Endodermal cell (in vitro differentiated cells): ENCODE results near the gene BRSK2. TPM values are rescaled to one million over a fixed set of nuclear protein-coding genes. Genes with fewer than 3 reads are reported as not detected.
"Not testable (repeated sequence)": the region's sequence is repeated elsewhere in the genome, so short reads cannot be mapped to it uniquely, and the experiment has no call there.

Experiments used
- DNase-seq: peaks from one replicate; pipeline ENCODE4 v3.0.0-alpha.2; 2017
- H3K27ac ChIP-seq: 2 replicates; pipeline ENCODE4 v1.5.1; 2013; ENCODE audit warnings: mild to moderate bottlenecking, low read depth, low read length, moderate library complexity
- H3K27me3 ChIP-seq: 2 replicates; pipeline ENCODE4 v1.6.1; 2013; ENCODE audit warnings: mild to moderate bottlenecking, low read length, moderate library complexity; ENCODE audit not compliant: insufficient read depth, control insufficient read depth, poor library complexity, severe bottlenecking
- H3K36me3 ChIP-seq: 2 replicates; pipeline ENCODE4 v1.7.0; 2013; ENCODE audit warnings: mild to moderate bottlenecking, low read length, moderate library complexity; ENCODE audit not compliant: control insufficient read depth, insufficient read depth
- H3K4me1 ChIP-seq: one replicate; pipeline ENCODE4 v1.7.0; 2013; ENCODE audit warnings: low read length; ENCODE audit not compliant: control insufficient read depth, insufficient read depth
- H3K4me3 ChIP-seq: 2 replicates; pipeline ENCODE4 v1.5.1; 2013; ENCODE audit warnings: mild to moderate bottlenecking, low read length, moderate library complexity
- H3K9ac ChIP-seq: 2 replicates; pipeline ENCODE4 v1.6.1; 2013; ENCODE audit warnings: mild to moderate bottlenecking, low read length, moderate library complexity; ENCODE audit not compliant: poor library complexity, severe bottlenecking; ENCODE audit errors: extremely low read depth
- H3K9me3 ChIP-seq: 2 replicates; pipeline ENCODE4 v1.6.1; 2013; ENCODE audit warnings: mild to moderate bottlenecking, low read length, moderate library complexity; ENCODE audit not compliant: control insufficient read depth
- H3K27ac Mint-ChIP-seq: 2 replicates; pipeline ENCODE4 v1.8.0; 2020; ENCODE audit warnings: mixed read lengths
- H3K27me3 Mint-ChIP-seq: 2 replicates; pipeline ENCODE4 v1.8.0; 2021; ENCODE audit warnings: mild to moderate bottlenecking, mixed read lengths; ENCODE audit not compliant: insufficient read depth
- H3K36me3 Mint-ChIP-seq: 2 replicates; pipeline ENCODE4 v1.8.0; 2020; ENCODE audit warnings: low read depth, mixed read lengths
- H3K4me1 Mint-ChIP-seq: 2 replicates; pipeline ENCODE4 v1.8.0; 2020; ENCODE audit warnings: mixed read lengths
- H3K4me3 Mint-ChIP-seq: 2 replicates; pipeline ENCODE4 v1.8.0; 2020; ENCODE audit warnings: mild to moderate bottlenecking, moderate library complexity, mixed read lengths
- H3K9me3 Mint-ChIP-seq: 2 replicates; pipeline ENCODE4 v1.8.0; 2020; ENCODE audit warnings: mild to moderate bottlenecking, mixed read lengths
- CTCF ChIP-seq: fragments of 200-600 bp; sonication (generic); conservative IDR thresholded peaks from 2 replicates; pipeline ENCODE4 v1.5.0; 2021; ENCODE audit warnings: antibody characterized with exemption, mild to moderate bottlenecking
- WGBS, 2 experiments: methylation state at CpG; one replicate each; pipeline versions ENCODE4 v1.1.5 to v1.1.7; 2013; ENCODE audit warnings: missing lambda C conversion rate in 2 of 2, mixed read lengths in 1 of 2; ENCODE audit not compliant: insufficient coverage in 1 of 2, insufficient read length in 1 of 2; 5-methylcytosine and 5-hydroxymethylcytosine counted together
- total RNA-seq, 2 donors: library from RNA; stranded (reverse); fragmentation: NEBNext Ultra II Directional in 1 of 2; extraction: Animal tissue kit (Norgen Biotek cat#: 25700) in 1 of 2; gene quantifications; 2 replicates in 1 of 2; 3 replicates in 1 of 2; pipeline ENCODE4 v1.2.1, GENCODE V29; 2021

Gene BRSK2
- total RNA-seq, 2 donors from 2014 or later = 9.4 to 10.3 TPM

- 93 to 97% methylated on average over 14 to 15 of the region's 15 CpGs for WGBS, 2 experiments
- Histone ChIP-seq H3K4me3 (no peak overlapping the region), H3K9me3 (peaks cover 15% of the 10 kb centered on the region), H3K4me1 (no peaks in the 10 kb centered on the region), H3K27ac (no peak overlapping the region), H3K36me3 (no peaks in the 10 kb centered on the region), H3K27me3 (no peaks in the 10 kb centered on the region), H3K9ac (no peak overlapping the region)
- Mint-ChIP-seq H3K27ac (no peak overlapping the region), H3K27me3 (no peaks in the 10 kb centered on the region), H3K4me3 (no peak overlapping the region), H3K4me1 (no peaks in the 10 kb centered on the region), H3K36me3 (peaks cover 3% of the 10 kb centered on the region), H3K9me3 (peaks cover 24% of the 10 kb centered on the region)
- no peak for DNase-seq
- no peak for TF ChIP-seq CTCF
These were observed 33.2 kb downstream of the BRSK2 start for GRCh38 chr11:1422981-1423380.

- peaks cover 21% of the 10 kb centered on the region for H3K9me3 Mint-ChIP-seq
- H3K36me3 Mint-ChIP-seq, H3K27ac Mint-ChIP-seq, DNase-seq, H3K27me3 ChIP-seq, H3K27me3 Mint-ChIP-seq, H3K4me3 Mint-ChIP-seq, H3K4me1 ChIP-seq, H3K9ac ChIP-seq, H3K27ac ChIP-seq, H3K36me3 ChIP-seq, H3K4me3 ChIP-seq, H3K4me1 Mint-ChIP-seq: not testable (repeated sequence)
- peaks cover 11% of the 10 kb centered on the region for H3K9me3 ChIP-seq
- WGBS, 2 experiments = 91 to 94% methylated on average over 9 to 12 of the region's 22 CpGs
These were observed 33.7 kb downstream of the BRSK2 start for GRCh38 chr11:1423406-1423805.

GRCh38 chr11:1425006-1425405 lies 35.3 kb downstream of the BRSK2 start:
- no peaks in the 10 kb centered on the region for H3K27me3 ChIP-seq
- H3K9me3 ChIP-seq = no peaks in the 10 kb centered on the region
- no peaks in the 10 kb centered on the region for H3K4me1 ChIP-seq
- H3K36me3 ChIP-seq = no peaks in the 10 kb centered on the region
- no peak for TF ChIP-seq CTCF
- no peak for DNase-seq
- no peak overlapping the region for H3K9ac ChIP-seq
- no peak overlapping the region for H3K27ac ChIP-seq
- no peak overlapping the region for H3K27ac Mint-ChIP-seq
- H3K4me1 Mint-ChIP-seq = no peaks in the 10 kb centered on the region
- no peaks in the 10 kb centered on the region for H3K27me3 Mint-ChIP-seq
- WGBS, 2 experiments = 92 to 95% methylated on average over 18 to 22 of the region's 22 CpGs
- H3K4me3 ChIP-seq = no peak overlapping the region
- H3K9me3 Mint-ChIP-seq = peaks cover 5% of the 10 kb centered on the region
- H3K4me3 Mint-ChIP-seq = no peak overlapping the region
- no peaks in the 10 kb centered on the region for H3K36me3 Mint-ChIP-seq

GRCh38 chr11:1425439-1425838 lies 35.7 kb downstream of the BRSK2 start:
- DNase-seq = no peak
- peaks cover 4% of the 10 kb centered on the region for H3K9me3 Mint-ChIP-seq
- Histone ChIP-seq H3K27me3 (no peaks in the 10 kb centered on the region), H3K9ac (no peak overlapping the region), H3K36me3 (no peaks in the 10 kb centered on the region), H3K9me3 (no peaks in the 10 kb centered on the region), H3K27ac (no peak overlapping the region), H3K4me3 (no peak overlapping the region), H3K4me1 (no peaks in the 10 kb centered on the region)
- no peaks in the 10 kb centered on the region for H3K36me3 Mint-ChIP-seq
- no peak for TF ChIP-seq CTCF
- 88 to 96% methylated on average over 11 to 17 of the region's 17 CpGs for WGBS, 2 experiments
- no peak overlapping the region for H3K27ac Mint-ChIP-seq
- H3K4me3 Mint-ChIP-seq = no peak overlapping the region
- H3K4me1 Mint-ChIP-seq = no peaks in the 10 kb centered on the region
- H3K27me3 Mint-ChIP-seq = no peaks in the 10 kb centered on the region
